ENCODE data around the gene CLEC2L.

- no peak for TF ChIP-seq POLR2A (IDR thresholded peaks at IDR 0.05; ENCODE audit: borderline replicate concordance, extremely low read depth, insufficient read depth, insufficient read length)
- no peak for TF ChIP-seq EZH2phosphoT487 (IDR thresholded peaks at IDR 0.05; ENCODE audit: borderline replicate concordance)
- no peak for TF ChIP-seq CEBPB (IDR thresholded peaks at IDR 0.05; ENCODE audit: low read depth)
- TF ChIP-seq TCF7L2 (IDR thresholded peaks at IDR 0.05; ENCODE audit: borderline replicate concordance, extremely low read depth, insufficient read depth, insufficient read length), result no peak
- TF ChIP-seq CTCF (IDR thresholded peaks at IDR 0.05 in 2 of 3, conservative IDR thresholded peaks at IDR 0.05 in 1 of 3; ENCODE audit: borderline replicate concordance in 1 of 3, insufficient read depth in 1 of 3, low read depth in 2 of 3, low read length in 2 of 3), result no peak
- no peak for TF ChIP-seq YY1 (IDR thresholded peaks at IDR 0.05; ENCODE audit: extremely low read depth, insufficient replicate concordance, low read depth, low read length)
- no peak for TF ChIP-seq REST (IDR thresholded peaks at IDR 0.05; ENCODE audit: low read depth)
- no peak for TF ChIP-seq EZH2 (IDR thresholded peaks at IDR 0.05)
- no peak for TF ChIP-seq MAX (IDR thresholded peaks at IDR 0.05)
- TF ChIP-seq ZNF274 (IDR thresholded peaks at IDR 0.05; ENCODE audit: low read depth, low read length), result no peak
- no peak for TF ChIP-seq SP1 (IDR thresholded peaks at IDR 0.05; ENCODE audit: low read depth)
Measured at GRCh38 chr7:139571651-139572050, 48.2 kb downstream of the CLEC2L start.

Data from HCT116 (cell line).